GM19035 (cell line): ENCODE data around the gene CEP78.
"Not testable (repeated sequence)": the region's sequence is repeated elsewhere in the genome, so short reads cannot be mapped to it uniquely, and the experiment has no call there.

Experiments
- ATAC-seq: cut with Tn5 transposase; IDR thresholded peaks from one replicate; pipeline ENCODE4 v1.9.1; 2021; ENCODE audit not compliant: unreplicated experiment

CEP78 gene

DNA sequence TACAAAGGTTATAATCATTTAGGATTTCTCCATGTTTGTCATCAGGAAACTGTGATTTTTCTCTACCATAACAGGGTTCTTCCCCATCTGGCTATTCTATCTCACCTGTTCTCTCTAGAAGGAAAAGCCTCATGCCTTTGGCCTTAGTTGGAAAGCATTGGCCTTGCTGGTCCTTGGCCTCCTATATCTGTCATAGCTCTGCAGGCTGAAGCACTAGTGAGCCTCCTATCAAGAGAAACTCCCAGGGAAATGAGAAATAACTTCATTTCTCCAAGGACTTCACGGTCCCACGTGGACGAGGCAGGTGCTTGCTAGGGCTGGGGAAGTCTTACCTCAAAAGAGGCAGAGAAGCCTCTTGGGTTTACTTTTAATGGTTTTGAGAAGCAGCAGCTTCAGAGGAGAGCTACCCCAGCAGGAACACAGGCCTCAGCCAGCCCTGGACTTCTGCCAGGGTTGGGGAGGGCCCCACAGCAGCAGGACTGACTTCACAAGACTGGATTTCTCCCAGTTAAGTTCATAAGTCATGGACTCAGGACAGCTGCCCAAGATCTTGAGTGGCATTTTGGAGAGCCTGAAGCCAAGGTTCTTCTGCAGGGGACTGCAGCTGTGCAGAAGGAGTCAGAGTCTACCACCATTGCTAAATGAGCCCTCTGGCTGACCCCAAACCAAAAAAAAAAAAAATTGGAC, 45.2 kb downstream of the CEP78 start:
- no peak for ATAC-seq

DNA sequence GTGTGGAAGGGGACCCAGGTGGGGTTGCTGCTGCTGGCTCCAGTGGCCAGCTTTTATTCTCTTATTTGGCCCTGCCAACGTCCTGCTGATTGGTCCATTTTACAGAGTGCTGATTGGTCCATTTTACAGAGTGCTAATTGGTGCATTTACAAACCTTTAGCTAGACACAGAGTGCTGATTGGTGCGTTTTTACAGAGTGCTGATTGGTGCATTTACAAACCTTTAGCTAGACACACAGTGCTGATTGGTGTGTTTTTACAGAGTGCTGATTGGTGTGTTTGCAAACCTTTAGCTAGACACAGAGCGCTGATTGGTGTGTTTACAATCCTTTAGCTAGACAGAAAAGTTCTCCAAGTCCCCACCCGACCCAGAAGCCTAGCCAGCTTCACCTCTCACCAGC, 48.3 kb downstream of the CEP78 start:
- ATAC-seq: not testable (repeated sequence)

DNA sequence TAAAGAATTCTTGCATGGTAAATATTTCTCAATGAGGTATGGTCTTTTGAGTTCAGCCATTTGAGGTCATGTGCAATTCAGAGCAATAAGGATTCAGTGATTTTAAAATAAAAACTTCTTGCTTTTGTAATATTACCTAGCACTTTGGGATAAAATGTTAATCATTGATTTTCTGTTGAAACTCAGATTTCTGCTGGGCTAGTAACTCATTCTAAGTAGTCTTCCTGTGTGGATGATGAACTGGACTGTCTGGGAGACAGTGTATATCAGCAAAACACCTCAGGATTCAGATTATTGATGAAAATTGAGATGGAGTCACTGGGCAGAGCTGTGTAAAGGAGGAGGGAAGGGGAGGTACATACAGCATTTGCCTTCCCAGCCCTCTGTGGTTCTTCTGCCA, 50.2 kb downstream of the CEP78 start:
- ATAC-seq: no peak

DNA sequence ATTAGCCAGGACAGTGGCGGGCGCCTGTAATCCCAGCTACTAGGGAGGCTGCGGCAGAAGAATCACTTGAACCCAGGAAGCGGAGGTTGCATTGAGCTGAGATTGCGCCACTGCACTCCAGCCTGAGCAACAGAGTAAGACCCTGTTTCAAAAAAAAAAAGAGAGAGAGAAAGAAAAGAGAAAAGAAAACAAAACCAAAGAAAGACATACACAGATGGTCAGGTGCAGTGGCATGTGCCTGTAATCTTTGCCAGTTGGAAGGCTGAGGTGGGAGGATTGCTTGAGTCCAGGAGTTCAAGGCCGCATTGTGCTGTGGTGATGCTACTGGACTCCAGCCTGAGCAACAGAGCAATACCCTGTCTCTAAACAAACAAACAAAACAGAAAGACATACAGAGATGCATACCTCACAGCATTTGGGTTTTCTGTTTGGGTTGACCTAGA, 51.1 kb downstream of the CEP78 start:
- ATAC-seq: no peak

DNA sequence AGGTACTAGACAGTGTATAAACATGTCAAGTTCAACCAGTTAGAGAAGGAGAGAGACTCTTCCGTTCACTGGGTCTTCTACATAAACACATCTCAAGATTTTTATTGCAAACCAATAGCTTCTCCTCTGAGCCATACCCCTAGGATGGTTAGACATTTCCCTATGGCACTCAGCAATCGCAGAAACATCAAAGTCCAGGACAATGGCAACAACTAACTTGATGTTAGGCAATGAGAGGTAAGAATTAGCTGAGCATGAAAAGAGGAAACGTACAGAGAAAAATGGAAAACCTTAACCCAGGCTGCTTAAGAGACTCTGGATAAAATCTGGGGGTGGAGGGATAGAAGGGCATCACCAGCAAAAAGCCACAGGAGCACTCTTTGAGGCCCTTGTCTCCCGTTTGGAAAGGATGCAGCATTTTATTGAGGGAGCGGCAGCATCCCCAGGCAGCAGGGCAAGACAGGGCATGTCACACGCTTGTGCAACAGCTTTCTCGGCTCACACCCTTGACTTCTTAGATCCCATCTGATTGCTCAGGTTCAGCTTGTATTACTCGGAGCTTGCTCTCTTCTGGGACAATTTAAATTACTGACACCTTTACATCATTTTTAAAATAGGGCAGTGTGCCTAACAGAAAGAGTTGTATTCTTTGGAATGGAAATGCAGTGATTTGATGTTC, 52.5 kb downstream of the CEP78 start:
- no peak for ATAC-seq

DNA sequence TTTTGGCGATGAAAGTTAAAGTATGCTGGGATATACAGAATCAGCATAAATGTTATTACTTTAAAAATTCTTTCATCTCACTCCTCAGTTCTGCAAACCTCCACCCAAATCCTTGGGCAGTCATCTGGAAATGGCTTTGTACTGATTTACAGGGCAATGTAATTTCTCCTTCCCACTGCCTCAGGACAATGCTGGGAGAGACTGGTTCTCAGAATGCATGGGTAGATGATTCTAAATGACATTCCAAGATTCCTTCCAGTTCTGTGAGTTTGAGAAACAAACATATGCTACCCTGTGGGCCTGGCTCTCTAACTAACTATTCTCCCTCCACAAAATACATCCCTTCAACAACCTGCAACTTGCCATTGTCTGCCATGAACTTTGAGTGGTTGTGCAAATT, 53.6 kb downstream of the CEP78 start:
- ATAC-seq: no peak

DNA sequence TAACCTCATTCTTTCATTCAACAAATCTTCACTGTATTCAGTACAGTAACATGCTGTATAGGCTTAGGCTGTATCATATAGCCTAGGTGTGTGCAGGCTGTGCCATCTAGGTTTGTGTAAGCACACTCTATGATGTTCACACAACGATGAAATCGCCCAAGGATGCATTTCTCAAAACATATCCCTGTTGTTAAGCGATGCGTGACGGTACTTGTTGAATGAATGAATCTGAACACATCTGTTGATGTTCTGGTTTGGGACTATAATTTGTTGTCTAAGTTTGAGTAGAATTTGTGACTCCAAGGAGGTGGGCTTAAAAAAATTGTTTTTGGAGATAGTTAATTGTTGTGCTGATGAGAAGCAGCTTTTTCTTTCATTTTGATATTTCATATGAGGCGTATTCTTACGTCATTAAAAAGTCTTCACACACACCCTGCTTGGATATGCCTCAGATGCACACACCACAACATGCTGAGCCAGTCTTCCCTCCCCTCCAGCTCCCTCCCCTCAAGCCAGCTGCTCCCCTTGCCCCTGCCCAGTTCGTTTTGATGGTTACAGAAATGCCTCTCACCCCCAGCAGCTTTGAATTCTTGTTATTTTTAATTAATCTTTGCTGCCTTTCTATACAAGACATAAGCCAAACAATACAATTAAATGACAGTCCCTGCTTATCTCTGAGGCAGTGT, 55.5 kb downstream of the CEP78 start:
- ATAC-seq: no peak

DNA sequence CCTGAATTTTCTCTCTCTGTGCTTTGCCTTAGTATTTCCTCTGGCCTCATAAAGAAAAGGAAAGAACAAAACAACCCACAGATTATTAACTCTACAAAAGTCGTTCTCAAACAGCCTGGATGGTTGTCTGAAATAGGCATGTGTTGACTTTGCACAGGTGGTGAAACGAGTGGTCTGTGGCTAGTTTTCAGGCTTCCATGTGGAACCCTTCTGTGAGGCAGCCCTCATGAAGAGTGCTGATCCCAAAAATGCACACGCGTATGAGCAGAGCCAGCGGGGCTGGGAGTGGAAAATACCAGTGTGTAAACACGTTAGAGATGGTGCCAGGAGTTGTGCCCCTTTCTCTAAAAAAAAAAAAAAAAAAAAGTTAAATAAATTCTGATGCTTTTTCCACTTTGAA, 56.2 kb downstream of the CEP78 start:
- ATAC-seq: no peak

DNA sequence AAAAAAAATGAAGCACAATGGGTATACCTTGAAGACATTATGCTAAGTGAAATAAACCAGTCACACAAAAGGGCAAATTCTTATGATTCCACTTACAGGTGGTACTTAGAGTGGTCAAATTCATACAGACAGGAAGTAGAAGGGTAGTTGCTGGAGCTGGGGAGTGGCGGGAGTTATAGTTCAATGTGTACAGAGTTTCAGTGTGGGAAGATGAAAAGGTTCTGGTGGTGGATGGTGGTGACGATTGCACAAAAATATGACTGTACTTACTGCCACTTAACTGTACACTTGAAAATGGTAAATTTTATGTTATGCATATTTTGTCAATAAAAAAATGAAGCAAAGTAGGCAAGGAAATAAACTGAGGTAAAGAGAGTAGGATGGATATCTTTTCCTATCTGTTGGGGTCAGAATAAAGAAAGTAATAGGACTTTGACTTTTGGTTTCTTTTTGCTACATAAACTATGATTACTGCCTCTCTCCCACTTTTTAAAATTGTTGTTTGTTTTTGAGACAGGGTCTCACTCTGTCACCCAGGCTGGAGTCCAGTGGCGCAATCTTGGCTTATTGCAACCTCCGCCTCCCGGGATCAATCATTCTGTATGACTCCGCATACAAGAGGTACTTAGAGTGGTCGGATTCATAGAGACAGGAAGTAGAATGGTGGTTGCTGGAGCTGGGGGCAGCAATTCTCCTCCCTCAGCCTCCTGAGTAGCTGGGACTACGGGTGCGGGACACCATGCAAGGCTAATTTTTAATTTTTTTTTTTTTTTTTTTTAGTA, 57.0 kb downstream of the CEP78 start:
- ATAC-seq: no peak

DNA sequence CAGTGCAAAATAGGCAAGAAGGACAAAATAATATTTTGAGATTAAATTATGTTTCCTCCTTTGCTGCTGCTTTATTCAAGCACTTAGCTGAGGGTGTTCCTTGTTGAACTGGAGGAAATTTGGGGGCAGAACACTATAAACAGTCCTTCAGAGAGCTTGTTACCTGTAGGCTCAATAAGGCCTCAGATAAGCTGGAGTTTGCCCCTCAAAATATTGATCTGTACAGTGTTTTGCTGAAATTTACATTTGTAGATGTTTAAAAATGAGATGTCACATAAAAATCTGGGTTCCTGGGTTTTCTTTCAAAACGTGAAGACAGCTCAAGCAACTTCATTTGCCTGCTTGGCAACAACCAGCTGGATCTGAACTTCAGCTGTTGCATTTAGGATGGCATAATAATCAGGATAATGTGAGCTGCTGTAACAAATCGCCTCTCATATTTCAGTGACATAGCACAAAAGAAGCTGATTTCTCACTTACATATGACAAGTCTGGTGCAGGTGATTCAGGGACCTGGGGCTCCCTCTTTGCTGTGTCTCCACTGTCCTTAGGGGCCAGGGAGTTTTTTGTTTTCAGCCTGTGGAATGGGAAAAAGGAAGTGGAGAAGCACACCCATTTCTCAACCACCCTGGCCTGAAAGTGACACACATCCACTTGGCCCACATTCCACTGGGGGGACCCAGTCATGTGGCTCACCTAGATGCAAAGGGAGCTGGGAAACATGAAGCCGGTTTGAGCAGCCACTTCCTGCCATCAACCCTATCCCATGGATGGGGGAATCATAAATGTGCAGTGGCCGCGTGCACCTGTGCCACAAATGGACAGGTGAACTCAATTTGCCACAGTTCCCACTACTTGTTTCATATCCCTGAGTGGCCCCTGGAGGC, 58.7 kb downstream of the CEP78 start:
- no peak for ATAC-seq

DNA sequence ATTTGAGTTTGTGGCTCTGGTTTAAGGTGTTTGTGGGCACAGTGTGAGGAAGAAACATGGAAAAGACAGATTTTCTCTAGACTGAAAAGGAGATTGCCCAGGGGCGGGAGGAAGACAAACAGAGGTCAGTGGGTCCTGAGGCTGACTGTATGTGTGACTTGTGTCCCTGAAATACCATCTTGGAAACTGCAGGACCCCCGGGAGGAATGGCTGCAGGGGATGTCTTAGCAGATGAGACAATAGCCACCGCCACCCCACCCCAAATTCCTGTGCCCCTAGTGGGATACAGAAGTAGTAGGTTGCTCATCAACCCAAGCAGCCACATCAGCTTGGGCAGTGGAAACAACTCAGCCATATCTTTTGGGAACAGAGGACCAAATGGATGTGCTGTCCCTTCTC, 59.3 kb downstream of the CEP78 start:
- no peak for ATAC-seq

DNA sequence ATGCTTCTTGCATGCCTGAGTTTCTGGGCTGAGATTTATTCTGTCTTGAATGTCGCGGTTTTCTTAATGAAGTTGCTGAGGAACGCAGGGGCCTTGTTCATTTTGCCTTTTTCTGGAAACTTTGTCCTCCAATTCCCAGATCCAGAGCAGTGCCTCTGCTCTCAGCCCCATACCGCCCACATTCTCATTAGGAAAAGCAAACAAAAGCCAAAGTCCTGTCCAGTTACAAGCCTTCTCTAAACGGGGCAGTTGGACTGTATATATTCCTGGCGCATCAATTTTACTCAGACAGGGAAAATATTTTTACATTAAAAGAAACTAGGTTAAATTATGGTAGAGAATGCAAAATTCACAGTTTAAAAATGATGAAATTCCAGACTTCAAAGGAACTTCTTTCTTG, 59.9 kb downstream of the CEP78 start:
- no peak for ATAC-seq

DNA sequence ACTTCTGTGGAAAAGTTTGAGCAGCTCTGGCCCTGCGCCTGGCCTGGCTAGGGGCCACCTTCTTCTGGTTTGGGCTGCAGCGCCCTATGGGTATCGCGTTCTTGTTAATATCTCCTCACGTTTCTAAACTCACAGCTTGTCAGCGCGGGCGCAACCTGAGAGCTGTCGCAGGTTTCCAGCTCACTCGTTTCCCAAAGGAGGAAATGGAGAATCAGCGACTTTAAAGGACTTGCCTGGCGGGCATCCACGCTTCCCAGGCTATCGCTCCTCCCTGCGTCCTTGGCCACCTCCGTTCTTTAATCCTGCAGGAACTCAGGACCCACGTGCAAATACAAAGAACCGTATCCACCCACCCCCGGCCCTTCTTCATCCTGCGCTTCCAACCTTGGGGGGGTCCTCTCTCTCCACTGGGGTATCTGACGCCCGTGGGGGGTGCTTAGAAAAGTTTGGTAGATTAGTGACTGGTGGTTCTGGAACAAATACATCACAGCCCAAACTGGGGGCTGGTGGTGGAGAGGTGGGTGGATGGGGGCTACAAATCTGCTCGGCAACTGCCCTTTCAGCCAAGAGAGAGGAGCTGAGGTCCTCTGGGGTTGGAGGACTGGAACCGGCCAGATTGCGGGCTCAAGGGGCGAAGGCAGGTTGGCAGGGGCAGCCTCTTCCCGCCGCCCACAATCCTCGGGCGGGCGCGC, 60.5 kb downstream of the CEP78 start:
- ATAC-seq: no peak

DNA sequence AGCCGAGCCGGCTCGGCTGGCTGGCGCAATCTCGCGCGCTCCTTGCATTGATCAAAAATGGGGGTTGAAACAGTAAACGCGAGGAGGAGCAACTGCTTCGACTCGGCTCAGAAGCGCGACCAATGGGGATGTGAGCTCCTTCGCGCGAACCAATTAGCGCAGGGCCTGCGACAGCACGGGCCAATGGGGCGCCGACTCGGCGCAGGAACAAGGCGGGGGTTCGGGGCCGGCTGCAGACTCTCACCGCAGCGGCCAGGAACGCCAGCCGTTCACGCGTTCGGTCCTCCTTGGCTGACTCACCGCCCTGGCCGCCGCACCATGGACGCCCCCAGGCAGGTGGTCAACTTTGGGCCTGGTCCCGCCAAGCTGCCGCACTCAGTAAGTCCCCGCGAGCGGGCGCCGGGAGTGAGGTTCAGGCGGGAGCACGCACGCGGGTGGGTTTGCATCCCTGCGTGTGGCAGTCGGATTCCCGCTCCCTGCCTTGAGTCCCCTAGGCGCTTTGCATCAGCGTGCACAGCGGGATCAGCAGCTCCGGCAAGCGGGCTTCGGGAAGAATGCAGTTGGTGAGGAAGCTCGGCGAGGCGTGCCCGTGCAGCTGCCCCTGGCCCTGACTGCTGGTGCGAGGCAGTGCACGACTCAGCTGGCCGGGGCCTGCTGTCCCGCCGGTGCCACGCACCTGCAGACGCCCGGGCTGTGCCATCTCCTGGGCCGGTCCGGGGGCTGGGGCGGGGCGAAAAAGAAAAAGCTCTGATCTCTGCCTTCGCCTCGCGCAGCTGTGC, 61.2 kb downstream of the CEP78 start, which contains the start of gene PSAT1:
TSS of gene PSAT1 (plus strand) at position 233 of the 779 bp plus-strand sequence. CDS start at position 319, 86 bp downstream.
- ATAC-seq: peak; percentile 98

DNA sequence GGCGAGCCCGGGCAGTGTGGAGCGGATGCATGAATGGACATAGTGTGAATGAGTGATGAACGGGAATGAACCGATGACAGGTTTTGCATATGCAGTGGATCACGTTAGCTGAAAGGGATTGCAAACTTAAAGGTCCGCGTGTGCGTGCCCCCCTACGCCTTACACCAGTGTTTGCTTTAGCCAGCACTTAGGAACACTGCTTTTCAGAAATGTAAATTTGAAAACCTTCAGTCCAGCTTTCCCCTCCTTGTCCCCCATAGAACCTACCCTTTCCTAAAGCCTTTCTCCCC, 61.7 kb downstream of the CEP78 start:
- ATAC-seq: no peak

DNA sequence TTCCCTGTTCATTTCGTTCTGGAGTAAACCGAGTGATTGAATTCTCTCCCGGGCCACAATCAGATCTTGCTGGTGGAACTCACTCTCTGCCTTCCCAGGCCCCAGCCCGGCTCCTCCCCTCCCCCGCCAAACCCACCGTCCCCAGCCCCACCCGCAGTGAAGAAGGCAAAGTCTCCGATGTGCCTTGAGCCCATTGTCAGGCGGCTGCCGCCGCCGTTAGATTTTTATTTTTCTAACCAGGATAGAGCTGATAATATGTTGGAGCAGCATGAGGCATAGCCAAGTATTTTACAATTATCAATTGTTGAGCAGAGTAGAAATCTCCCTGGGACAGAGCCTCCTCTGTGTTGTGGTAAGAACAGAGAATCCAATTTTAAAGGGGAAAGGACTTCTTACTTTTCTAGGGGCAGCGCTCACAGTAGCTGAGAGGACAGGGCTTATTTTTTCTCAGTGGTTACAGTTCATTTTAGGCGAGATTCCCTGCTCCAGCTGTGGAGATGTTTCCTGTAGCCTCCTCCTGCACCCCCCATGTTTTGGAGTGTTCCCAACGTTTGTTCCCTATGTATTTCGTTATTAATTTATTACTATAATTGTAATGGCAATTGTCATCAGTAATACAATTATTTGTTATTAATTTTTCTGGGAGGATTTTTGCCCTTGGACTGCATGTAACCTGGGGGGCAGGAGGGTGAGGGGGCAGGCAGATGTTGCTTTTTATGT, 62.3 kb downstream of the CEP78 start:
- no peak for ATAC-seq

DNA sequence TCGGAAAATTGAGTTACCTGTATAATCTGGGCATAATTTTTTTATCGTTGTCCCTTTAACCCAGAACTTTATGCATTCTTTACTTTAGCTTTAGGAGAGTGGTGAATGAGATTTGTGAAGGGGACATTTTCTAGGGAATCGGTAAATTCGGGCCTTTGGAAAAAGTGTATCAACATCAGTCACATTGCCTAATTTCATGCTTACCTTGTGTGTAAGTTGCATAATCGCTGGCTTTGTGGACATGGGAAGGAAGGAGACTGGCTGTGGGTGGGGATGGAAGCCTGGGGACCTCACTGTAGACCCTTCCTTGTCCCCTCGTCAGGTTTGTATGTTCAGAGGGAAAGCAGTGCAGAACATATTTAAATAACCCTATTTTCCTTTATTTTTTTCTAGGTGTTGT, 64.3 kb downstream of the CEP78 start:
- ATAC-seq: no peak

DNA sequence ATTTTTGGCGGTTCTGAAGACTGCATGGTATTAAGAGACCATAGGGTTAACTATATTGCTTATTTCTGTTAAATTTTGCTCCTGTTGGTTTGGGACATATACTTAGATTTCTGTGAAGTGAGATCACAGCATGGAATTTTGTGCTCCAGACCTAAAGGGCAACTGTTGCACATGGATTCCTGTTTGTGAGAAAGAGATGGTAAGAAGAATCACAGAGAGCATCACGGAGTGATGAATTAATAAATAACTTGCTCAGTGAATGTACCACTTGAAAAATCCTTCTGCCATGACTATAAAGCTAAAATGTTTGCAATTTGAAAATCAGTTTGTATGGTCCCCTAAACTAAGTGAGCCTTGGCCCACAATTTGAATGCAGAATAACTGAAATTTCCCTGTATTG, 65.6 kb downstream of the CEP78 start:
- ATAC-seq: no peak
